SW480 (cell line): ENCODE measurements around the gene DOP1A.

Experiments
- DNase-seq: peaks from one replicate; pipeline ENCODE4 v3.0.0-alpha.2; 2016; ENCODE audit warnings: low spot score

The DOP1A gene

DNA sequence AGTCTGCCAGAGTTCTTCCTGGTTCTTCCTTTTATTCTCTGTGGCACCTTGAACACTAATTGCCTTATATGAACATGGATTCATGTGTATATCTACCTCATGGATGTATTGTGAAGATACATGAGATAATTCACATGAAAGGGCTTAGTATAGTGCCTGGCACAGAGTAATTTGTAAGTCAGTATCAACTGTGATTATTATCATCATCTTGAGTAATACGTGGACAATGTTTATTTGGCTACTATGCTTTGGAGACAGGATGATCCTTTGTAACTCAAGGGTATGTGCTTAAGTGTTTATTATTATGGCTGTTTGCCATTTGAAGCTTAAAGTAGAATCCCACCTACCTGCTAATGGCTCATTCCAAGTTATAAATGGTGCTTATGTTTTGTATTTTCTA lies 16.0 kb downstream of the DOP1A start:
- no peak for DNase-seq

DNA sequence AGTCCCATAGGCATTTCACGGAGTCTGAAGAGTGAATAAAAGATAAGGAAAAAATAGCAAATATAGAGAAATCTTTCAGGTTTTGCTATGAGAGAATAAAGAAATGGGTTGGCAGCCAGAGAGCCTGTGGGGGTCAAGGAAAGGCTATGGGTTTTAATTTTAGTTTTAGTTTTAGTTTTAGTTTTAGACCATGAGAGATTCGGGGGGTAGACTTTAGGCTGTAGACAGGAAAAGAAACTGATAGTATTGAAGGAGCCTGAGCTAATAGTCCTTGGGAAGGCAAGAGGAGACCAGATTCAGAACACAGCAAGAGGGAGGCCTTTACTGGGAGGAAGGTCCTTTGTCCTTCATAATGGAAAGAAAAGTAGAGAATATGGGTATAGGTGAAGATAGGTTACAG lies 19.3 kb downstream of the DOP1A start:
- DNase-seq = no peak

DNA sequence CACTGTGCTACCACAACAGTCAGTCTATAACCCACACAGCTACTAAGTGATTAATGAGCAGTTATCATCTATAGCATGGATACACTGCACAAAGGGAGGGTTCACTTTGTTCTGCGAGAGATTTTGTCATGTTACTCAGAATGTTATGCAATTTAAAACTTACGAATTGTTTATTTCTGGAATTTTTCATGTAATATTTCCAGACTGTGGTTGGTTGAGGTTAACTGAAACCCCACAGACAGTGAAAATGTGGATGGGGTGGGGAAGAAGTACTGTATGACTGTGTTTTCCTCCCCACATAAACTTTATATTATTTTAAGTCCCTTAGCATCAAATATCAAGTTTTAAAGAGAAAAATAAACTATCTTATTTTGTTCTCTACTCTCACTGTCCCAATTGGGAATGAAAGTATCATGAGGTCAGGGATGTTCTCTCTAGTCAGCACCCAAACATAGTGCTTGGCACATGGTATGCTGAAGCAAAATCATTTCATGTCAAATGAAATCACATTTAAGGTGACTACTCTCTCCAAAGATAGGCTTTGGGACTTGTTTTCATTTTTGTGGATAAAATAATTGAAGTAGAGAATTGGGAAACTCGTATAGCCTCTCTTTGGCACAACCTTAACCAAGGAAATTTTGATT lies 25.4 kb downstream of the DOP1A start:
- no peak for DNase-seq

DNA sequence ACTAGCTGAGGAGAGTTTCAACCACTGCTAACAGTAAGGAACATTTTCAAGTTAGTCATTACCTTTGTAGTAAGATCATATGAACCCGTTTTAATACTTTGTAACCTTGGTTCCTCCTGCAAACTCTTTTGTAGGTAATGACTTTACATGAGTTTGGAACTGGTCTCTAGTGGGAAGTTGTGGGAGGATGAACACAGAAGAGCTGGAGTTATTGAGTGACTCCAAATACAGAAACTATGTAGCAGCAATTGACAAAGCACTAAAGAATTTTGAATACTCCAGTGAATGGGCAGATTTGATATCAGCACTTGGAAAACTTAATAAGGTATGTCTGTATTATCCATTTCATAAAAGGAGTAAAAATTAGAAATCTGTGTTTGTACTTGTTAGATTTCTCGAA lies 29.3 kb downstream of the DOP1A start:
- no peak for DNase-seq

DNA sequence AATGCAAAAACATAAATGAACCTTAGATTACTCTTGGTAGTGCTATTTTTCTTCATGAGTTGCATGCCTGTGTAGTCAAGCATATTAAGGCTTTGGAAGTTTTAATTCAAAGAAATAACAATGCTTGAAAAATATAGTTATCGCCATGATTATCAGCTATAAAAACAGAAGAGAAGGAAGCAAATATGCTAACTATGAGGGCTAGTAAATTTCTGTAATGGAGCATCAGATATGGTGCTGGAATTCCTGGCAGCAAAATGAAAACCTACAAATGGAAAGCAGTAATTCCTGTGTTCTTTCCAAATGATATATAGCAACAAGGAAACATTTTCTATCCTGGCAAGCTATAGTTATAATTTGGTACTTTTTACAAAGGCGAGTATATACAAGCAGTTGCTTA lies 29.7 kb downstream of the DOP1A start:
- no peak for DNase-seq

DNA sequence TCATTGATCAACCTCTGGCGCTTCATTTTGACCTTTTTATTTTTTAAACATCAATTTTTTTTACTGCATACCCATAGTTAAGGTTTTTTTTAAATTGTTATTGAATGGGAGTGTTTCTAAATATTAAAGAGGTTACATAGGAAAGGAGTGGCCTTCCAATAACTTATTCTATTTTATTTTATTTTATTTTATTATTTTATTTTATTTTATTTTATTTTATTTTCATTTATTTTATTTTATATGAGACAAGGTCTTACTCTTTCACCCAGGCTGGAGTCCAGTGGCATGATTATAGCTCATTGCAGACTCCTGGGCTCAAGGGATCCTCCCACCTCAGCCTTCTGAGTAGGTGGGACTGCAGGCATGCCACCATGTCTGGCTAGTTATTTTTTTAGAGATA lies 30.2 kb downstream of the DOP1A start:
- no peak for DNase-seq

DNA sequence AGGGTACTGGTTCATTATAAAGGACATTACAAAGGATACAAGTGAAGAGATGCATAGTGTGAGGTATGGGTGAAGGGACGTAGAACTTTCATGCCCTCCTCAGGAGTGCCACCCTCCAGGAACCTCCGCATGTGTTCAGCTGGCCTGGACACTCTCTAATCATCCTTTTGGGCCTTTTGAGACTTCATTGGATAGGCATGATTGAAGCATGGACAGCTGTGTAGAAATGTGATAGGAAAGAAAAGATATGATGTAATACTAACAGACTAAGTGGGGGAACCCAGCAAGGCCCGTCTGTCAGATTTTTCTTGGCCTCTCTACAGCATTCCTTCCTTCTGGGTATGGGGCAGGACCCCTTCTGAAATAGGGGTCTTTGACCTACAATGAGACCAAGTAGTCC lies 31.1 kb downstream of the DOP1A start:
- no peak for DNase-seq

DNA sequence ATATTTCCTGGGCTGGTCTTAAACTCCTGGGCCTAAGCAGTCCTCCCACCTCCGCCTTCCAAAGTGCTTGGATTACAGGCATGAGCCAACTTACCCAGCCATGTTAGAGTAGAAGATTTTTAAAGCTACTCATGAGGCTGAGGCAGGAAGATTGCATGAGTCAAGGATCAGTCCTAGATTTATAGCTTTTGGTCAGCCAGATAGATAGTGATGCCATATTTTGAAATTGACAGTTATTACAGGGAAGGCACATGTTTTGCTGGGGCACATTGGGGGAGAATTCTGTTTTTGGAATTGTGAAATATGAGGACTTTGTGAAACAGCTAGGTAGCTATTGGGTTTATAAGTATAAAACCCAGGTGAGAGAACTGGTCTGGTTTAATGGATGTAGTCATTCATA lies 40.9 kb downstream of the DOP1A start:
- no peak for DNase-seq

DNA sequence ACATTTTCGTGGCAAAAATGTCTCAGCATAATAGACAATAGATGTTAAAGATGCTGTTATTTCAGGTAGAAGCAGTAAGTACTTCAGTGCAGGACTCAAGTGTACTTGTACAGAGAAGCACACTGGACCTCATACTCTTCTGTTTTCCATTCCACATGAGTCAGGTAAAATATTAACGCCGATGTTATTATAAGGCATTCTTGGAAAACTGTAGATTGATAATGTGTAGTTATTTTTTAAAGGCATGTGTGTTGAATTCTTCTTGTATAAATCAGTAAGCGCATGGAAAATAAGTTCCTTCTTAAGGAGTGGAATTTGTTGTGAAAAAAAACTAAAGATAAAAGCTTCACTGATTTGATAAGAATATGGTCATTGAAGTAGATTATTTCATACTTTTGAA lies 45.8 kb downstream of the DOP1A start:
- DNase-seq = no peak

DNA sequence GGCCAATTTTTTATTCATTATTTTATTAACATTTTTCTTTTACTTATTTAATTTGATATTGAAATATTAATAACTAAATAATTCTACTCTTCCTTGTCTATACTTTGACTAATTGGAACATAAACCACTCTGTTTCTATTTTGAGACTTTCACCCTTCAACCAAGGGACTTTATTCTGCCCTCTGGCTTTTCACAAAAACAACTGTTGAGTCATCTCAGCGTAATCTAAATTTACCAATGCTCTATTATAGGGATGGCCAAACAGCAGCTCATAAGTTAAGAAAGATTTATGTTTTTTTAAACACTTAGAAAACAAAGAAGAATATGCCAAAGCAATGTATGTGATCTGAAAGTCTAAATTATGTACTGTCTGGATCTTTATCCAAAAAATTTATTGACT lies 46.7 kb downstream of the DOP1A start:
- no peak for DNase-seq

DNA sequence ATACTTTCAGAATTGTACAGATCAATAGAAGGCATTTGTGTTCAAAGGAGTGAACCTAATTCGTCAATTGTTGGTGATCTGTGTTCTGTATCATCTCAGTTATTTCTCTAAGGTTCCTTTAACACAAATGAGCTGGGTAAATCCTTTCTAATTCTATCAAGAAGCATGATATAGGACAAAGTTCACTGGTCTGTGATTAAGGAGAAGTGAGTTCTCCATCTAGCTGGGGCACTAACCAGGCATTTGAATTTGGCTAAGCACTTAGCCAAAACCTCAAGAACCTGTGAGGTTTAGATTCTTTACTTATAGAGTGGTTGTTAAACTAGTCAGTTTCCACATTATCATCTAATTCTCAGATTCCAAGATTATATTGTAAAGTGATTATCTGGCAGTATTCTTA lies 50.3 kb downstream of the DOP1A start:
- DNase-seq = no peak

DNA sequence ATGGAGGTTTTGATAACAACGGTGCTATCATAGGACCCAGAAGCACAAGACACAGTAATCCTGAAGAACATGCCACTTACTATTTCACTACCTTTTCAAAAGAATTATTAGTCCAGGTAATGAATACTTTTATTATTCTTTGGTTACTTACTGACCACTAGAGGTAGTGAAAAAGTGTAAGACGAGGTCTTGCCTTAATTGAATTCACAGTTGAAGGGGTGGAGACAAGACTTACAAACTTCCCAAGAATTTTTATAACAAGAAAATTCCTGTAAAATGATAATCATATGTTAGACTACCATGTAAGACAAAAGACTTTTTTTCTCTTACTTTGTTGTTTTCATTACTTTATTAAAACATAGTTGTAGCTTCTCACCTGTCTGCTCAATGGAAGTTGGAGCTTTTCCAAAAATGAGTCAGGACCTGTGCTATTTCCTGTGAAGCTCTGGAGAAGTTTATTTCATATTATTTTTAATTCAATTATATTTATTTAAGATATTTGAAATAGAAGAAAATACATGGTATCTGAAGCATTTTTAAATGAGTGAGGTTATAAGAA lies 52.4 kb downstream of the DOP1A start:
- DNase-seq = no peak

DNA sequence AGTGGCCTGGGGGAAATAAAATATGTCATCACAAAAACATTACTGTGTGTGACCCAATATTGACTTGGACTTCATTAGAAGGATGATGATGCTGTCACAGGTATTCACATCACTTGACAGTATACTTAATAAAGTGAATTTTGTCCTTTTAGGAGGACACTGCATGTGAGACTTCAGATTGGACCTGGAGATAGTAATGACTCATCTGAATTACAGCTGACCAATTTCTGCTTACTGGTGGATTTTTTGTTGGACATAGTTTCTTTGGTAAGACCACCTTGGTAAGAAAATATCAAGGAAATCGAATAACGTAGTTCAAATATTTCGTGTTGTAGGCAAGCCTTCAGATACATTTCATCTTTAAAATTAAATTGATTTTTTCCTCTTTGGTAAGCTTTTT lies 57.1 kb downstream of the DOP1A start:
- no peak for DNase-seq

DNA sequence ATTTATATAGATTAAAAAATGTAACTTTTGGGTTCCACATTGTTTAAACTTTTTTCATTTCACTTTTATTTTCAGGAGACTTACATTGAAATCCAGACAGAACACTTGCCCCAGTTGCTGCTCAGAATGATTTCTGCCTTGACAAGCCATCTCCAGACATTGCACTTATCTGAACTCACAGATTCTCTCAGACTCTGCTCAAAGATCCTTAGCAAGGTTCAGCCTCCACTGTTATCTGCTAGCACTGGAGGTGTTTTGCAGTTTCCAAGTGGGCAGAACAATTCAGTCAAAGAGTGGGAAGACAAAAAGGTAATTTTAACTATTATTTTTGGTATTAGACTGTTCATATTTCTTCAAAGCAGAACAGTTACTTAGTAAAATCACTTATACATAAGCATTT lies 58.0 kb downstream of the DOP1A start:
- no peak for DNase-seq

DNA sequence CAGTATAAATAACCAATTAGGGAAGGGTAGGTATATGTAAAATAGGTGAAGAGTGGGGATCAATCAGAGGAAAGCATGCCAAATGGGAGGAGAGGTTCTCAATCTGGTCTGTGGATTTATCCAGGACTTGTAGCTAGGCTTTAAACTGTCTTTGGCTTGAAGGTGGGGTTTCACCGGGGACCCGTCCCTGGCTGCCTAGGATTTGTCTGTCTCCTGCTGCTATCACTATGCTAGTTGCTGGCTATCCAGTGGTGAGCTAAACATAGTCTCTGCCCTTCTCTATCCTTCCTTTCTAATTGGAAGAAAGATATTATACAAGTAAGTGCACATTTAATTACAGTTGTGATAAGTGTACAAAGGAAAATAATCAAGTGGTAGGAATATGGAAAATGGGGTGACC lies 58.8 kb downstream of the DOP1A start:
- no peak for DNase-seq

DNA sequence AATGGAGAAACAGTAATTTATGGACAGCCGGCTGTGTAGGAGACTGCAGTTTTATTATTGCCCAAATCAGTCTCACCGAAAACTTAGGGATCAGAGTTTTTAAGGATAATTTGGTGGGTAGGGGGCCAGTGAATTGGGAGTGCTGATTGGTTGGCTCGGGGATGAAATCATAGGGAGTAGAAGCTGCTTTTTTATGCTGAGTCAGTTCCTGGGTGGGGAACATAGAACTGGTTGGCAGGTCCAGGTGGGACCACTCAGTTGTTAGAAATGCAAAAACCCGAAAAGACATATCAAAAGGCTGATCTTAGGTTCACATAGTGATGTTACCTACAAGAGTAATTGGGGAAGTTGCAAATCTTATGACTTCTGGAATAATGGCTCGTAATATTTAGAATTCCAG lies 59.3 kb downstream of the DOP1A start:
- DNase-seq = no peak

DNA sequence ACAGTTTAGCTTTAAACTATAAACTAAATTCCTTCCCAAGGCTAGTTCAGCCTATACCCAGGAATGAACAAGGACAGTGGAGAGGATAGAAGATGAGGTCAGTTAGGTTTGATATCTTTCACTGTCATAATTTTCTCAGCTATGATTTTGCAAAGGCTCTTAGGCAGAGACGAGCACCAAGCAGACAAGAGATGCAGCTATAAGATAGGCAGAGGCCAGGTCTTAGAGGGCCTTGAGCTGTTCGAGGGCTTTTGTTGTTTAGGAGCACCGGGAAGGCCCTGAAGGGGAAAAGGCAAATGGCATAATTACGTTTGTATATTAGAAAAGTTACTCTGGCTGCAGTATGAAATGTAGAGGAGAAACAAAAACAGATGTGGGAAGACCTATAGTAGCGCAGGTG lies 59.8 kb downstream of the DOP1A start:
- DNase-seq = no peak

DNA sequence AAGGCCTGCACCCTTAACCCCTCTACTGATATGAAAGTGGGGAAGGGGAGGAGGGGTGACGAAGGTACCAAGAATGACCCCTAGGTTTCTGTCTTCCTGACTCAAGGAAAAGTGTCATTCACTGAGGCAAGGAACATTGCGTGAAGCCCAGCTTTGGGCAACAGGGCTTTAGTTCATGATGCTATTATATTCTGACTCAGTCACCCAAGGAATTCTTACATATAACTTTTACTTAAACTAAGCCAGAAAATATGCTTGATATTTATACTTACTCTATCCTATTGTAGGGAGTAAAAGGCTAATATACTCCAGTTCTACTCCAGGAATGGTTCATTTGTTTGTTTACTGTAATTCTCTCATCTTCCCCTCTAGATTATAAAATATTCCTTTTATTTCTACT lies 60.5 kb downstream of the DOP1A start:
- DNase-seq = no peak

DNA sequence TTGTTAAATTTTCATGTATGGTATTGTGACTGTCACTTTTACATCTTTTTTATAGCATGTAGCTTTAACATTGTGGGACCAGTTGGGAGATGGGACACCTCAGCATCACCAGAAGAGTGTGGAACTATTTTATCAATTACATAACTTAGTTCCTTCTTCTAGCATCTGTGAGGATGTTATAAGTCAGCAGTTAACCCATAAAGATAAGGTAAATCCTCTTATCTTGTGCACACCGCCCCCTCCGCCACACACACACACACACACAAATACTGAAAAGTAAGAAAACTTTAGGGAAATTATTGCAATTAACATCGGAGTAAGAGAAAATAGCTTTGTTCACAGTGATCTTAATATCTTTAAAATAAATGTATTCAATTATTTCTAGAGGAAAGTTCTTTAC lies 64.7 kb downstream of the DOP1A start:
- DNase-seq = no peak

DNA sequence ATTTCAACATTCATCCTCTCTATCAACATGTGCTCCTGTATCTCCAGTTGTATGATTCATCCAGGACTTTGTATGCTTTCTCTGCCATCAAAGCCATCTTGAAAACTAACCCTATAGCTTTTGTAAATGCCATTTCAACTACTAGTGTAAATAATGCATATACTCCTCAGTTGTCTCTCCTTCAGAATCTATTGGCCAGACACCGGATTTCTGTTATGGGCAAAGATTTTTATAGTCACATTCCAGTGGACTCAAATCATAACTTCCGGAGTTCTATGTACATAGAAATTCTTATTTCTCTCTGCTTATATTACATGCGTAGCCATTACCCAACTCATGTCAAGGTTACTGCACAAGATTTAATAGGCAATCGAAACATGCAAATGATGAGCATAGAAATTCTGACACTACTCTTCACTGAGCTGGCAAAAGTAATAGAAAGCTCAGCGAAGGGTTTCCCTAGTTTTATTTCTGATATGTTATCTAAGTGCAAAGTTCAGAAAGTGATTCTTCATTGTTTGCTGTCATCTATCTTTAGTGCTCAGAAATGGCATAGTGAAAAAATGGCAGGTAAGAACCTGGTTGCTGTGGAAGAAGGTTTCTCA lies 70.7 kb downstream of the DOP1A start:
- DNase-seq = no peak

DNA sequence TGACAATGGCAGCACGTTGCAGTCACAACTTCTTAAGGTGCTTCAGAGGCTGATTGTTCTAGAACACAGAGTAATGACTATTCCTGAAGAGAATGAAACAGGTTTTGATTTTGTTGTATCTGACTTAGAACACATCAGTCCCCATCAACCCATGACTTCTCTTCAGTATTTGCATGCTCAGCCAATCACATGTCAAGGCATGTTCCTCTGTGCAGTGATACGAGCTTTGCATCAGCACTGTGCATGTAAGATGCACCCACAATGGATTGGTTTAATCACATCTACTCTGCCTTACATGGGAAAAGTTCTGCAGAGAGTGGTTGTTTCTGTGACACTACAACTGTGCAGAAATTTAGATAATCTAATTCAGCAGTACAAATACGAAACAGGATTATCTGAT lies 71.3 kb downstream of the DOP1A start:
- no peak for DNase-seq

DNA sequence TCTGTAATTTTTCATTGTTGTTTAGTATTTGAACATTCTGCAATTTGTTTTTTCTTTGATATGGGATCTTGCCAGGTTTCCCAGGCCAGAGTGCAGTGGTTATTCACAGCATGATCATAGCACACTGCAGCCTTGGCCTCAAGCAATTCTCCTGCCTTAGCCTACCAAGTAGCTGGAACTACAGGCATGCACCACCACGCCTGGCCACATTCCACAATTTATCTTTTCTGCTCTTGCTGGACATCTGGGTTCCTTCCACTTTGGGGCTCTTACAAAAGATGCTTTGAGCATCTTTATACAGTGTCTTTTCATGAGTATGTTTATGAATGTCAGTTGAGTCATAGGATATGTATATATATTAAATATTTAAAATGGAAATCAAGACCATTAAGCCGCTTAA lies 83.6 kb downstream of the DOP1A start:
- no peak for DNase-seq

DNA sequence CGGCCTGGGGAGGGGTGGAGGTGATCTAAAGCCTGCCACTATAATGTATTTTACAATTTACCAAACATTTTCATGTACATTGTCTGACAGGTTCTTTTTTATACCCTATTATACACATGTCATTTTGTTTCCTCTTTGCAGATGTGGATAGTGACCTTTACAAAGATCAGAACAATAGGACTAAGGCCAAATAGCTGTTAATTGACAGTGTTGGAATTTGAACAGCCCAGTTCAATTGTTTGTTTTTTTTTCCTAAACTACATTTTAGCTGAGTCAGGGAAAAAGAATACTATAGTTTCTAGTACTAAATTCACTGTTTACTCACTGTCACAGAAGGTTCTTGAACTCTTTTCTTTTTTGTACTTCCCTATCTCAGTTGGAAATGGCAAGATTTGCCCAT lies 85.4 kb downstream of the DOP1A start:
- no peak for DNase-seq

DNA sequence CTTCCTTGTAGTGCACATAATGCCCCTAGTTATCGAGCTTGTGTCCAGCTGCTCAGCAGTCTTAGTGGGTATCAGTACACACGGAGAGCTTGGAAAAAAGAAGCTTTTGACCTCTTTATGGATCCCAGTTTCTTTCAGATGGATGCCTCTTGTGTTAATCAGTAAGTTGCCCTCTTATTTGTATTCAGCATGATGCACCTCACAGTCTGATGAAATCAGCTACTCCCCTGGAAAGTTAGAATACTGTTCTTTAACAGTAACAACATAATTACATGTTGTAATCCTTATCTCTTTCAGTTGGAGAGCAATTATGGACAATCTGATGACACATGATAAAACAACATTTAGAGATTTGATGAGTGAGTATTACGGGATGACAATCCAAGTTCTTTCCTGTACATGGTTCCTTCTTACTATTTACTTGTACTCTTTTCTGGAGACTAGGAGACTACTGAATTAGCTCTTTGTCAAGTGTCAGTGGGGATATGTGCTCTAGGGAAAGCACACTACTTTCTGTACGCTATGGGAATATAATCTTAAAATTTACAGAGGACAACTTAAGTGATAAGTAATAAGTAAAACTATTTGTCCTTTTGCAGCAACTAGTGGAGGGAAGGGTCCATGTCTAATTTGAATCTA lies 86.5 kb downstream of the DOP1A start:
- DNase-seq = no peak
